HCT116 (cell line): ENCODE measurements around the gene C14orf132. TPM values are rescaled to one million over a fixed set of nuclear protein-coding genes. Genes with fewer than 3 reads are reported as not detected.

Source experiments
- ATAC-seq: fragments of 200-7000 bp; cut with Tn5 transposase; 2 replicates; pipeline ENCODE4 v1.9.1; 2020; ENCODE audit warnings: mild to moderate bottlenecking, moderate library complexity
- BruUV-seq: library from RNA; stranded (reverse); fragments of 400-500 nt; replicated peaks from 2 replicates; lab custom pipeline; 2021; lab: Mats Ljungman, UMichigan
- CTCF ChIA-PET: fragments of 300-600 bp; sonication (Branson Sonifier 250); formaldehyde crosslinking; loops from one replicate; lab custom pipeline; 2021; ENCODE audit warnings: antibody characterized with exemption; lab: Charles Lee
- POLR2A ChIA-PET: fragments of 300-600, 350-600 bp; sonication (Branson Sonifier 250); formaldehyde crosslinking; loops from one replicate; lab custom pipeline; 2021; ENCODE audit warnings: antibody characterized with exemption; lab: Charles Lee
- RAD21 ChIA-PET, 2 experiments: fragments of 300-600 bp; sonication (Branson Sonifier 250); formaldehyde crosslinking; loops; one replicate each; lab custom pipeline; 2023; ENCODE audit warnings: low total read pairs in 2 of 2; ENCODE audit not compliant: uncharacterized antibody in 2 of 2, unreplicated experiment in 2 of 2, low non-redundant PET in 1 of 2; lab: Charles Lee
- DNase-seq: peaks from one replicate; pipeline ENCODE4 v3.0.0-alpha.2; 2010; ENCODE audit warnings: low read depth, low spot score
- H2AFZ ChIP-seq: fragments of 200-600 bp; shearing (Covaris generic), sonication (generic); 2 replicates; pipeline ENCODE4 v1.6.1; 2017; ENCODE audit warnings: low read depth, mixed run types, mixed read lengths, antibody characterized with exemption, low read length; ENCODE audit not compliant: poor library complexity, severe bottlenecking
- H3K27ac ChIP-seq: 2 replicates; pipeline ENCODE4 v1.5.1; 2012; ENCODE audit warnings: low read depth, low read length
- H3K27me3 ChIP-seq: fragments of 200-600 bp; sonication (generic); 2 replicates; pipeline ENCODE4 v1.6.1; 2016; ENCODE audit warnings: mixed run types, low read length, mixed read lengths; ENCODE audit not compliant: insufficient read depth
- H3K36me3 ChIP-seq, 2 experiments: fragments of 200-500 bp in 1 of 2; fragments of 200-600 bp in 1 of 2; sonication (Bioruptor generic) in 1 of 2; sonication (generic) in 1 of 2; 2 replicates each; pipeline versions ENCODE4 v1.5.1 to v1.6.1; 2014 to 2016; ENCODE audit warnings: low read length in 2 of 2, inconsistent platforms in 1 of 2, mixed read lengths in 1 of 2, mixed run types in 1 of 2; ENCODE audit not compliant: insufficient read depth in 2 of 2, control insufficient read depth in 1 of 2
- H3K4me1 ChIP-seq, 2 experiments: fragments of 200-600 bp in 1 of 2; sonication (generic) in 1 of 2; 2 replicates each; pipeline versions ENCODE4 v1.5.1 to v1.6.1; 2012 to 2017; ENCODE audit warnings: low read length in 2 of 2, inconsistent platforms in 1 of 2, mild to moderate bottlenecking in 1 of 2, mixed read lengths in 1 of 2, mixed run types in 1 of 2, moderate library complexity in 1 of 2; ENCODE audit not compliant: insufficient read depth in 2 of 2, control insufficient read depth in 1 of 2
- H3K4me2 ChIP-seq: fragments of 200-600 bp; sonication (generic); 2 replicates; pipeline ENCODE4 v1.6.1; 2017; ENCODE audit warnings: mixed run types, low read length, mixed read lengths
- H3K4me3 ChIP-seq, 2 experiments: fragments of 200-600 bp in 1 of 2; sonication (generic) in 1 of 2; replicated peaks in 1 of 2; 2 replicates each; pipeline ENCODE4 v1.5.1; 2011 to 2016; ENCODE audit warnings: low read length in 2 of 2, control low read depth in 1 of 2, low read depth in 1 of 2, mild to moderate bottlenecking in 1 of 2, mixed read lengths in 1 of 2, mixed run types in 1 of 2
- H3K79me2 ChIP-seq: fragments of 200-600 bp; sonication (generic); 2 replicates; pipeline ENCODE4 v1.6.1; 2017; ENCODE audit warnings: mild to moderate bottlenecking, mixed run types, low read length, moderate library complexity, mixed read lengths; ENCODE audit not compliant: insufficient read depth
- H3K9ac ChIP-seq: fragments of 200-600 bp; sonication (generic); 2 replicates; pipeline ENCODE4 v1.6.1; 2016; ENCODE audit warnings: low read length, mixed read lengths
- H3K9me2 ChIP-seq: fragments of 200-600 bp; sonication (generic), shearing (Covaris generic); 2 replicates; pipeline ENCODE4 v1.6.1; 2017; ENCODE audit warnings: mixed run types, mild to moderate bottlenecking, moderate library complexity; ENCODE audit not compliant: insufficient read depth
- H3K9me3 ChIP-seq, 2 experiments: fragments of 200-500 bp in 1 of 2; fragments of 200-600 bp in 1 of 2; sonication (Bioruptor generic) in 1 of 2; sonication (generic) in 1 of 2; 2 replicates each; pipeline ENCODE4 v1.6.1; 2014 to 2017; ENCODE audit warnings: low read length in 2 of 2, mixed read lengths in 2 of 2, inconsistent platforms in 1 of 2, low read depth in 1 of 2, mild to moderate bottlenecking in 1 of 2, mixed run types in 1 of 2, moderate library complexity in 1 of 2; ENCODE audit not compliant: control insufficient read depth in 1 of 2, insufficient read depth in 1 of 2
- H4K20me1 ChIP-seq: fragments of 200-600 bp; sonication (generic), shearing (Covaris generic); 2 replicates; pipeline ENCODE4 v1.6.1; 2017; ENCODE audit warnings: mixed run types, mild to moderate bottlenecking, moderate library complexity; ENCODE audit not compliant: insufficient read depth
- CEBPB ChIP-seq: IDR thresholded peaks from 2 replicates; pipeline ENCODE4 v1.6.1; 2012; ENCODE audit warnings: low read depth
- ELF1 ChIP-seq: IDR thresholded peaks from 2 replicates; pipeline ENCODE4 v1.6.1; 2012; ENCODE audit warnings: low read depth, borderline replicate concordance
- EZH2 ChIP-seq: fragments of 200-600 bp; sonication (generic); IDR thresholded peaks from 2 replicates; pipeline ENCODE4 v1.6.1; 2017; ENCODE audit warnings: antibody characterized with exemption, mixed run types
- FOSL1 ChIP-seq: IDR thresholded peaks from 2 replicates; pipeline ENCODE4 v1.6.1; 2012; ENCODE audit warnings: low read depth
- POLR2AphosphoS5 ChIP-seq: IDR thresholded peaks from 2 replicates; pipeline ENCODE4 v1.6.1; 2011; ENCODE audit warnings: mild to moderate bottlenecking, low read depth, low read length, moderate library complexity
- RAD21 ChIP-seq: IDR thresholded peaks from 2 replicates; pipeline ENCODE4 v1.6.1; 2012; ENCODE audit warnings: low read depth, mild to moderate bottlenecking
- TCF7L2 ChIP-seq: IDR thresholded peaks from 2 replicates; pipeline ENCODE4 v1.7.0; 2011; ENCODE audit warnings: borderline replicate concordance, inconsistent platforms; ENCODE audit not compliant: insufficient read depth, insufficient read length; ENCODE audit errors: extremely low read depth
- ZFX ChIP-seq: fragments of 450-650 bp; IDR thresholded peaks from 2 replicates; pipeline ENCODE4 v1.6.1; 2017
- intact Hi-C: fragments of 100-400 bp; cut with micrococcal nuclease; formaldehyde crosslinking; loops from 2 replicates; pipeline ENCODE4 v1.10.0; 2022
- total RNA-seq: library from RNA; stranded (reverse); gene quantifications from one replicate; pipeline ENCODE4 v1.2.1, GENCODE V29; 2021; ENCODE audit not compliant: unreplicated experiment
- TF ChIP-seq, protein P1 (sequence below), 3 experiments: fragments of 200-600 bp in 1 of 3; sonication (generic) in 1 of 3; IDR thresholded peaks in 2 of 3; conservative IDR thresholded peaks in 1 of 3; 2 replicates each; pipeline ENCODE4 v1.5.1; 2012 to 2017; ENCODE audit warnings: low read depth in 2 of 3, low read length in 2 of 3, antibody characterized with exemption in 1 of 3, borderline replicate concordance in 1 of 3, control low read depth in 1 of 3, mild to moderate bottlenecking in 1 of 3, mixed read lengths in 1 of 3, mixed run types in 1 of 3, moderate library complexity in 1 of 3; ENCODE audit not compliant: insufficient read depth in 1 of 3
- TF ChIP-seq, protein P2 (sequence below): IDR thresholded peaks from 2 replicates; pipeline ENCODE4 v1.6.1; 2012
- TF ChIP-seq, protein P3 (sequence below): IDR thresholded peaks from 2 replicates; pipeline ENCODE4 v1.6.1; 2011; ENCODE audit warnings: mild to moderate bottlenecking, low read length, moderate library complexity; ENCODE audit not compliant: insufficient replicate concordance; ENCODE audit errors: extremely low read depth
- TF ChIP-seq, protein P4 (sequence below): IDR thresholded peaks from 2 replicates; pipeline ENCODE4 v1.6.1; 2012; ENCODE audit warnings: low read depth

C14orf132 gene
- total RNA-seq, 1 experiment from 2014 or later, result 3.4 TPM

DNA sequence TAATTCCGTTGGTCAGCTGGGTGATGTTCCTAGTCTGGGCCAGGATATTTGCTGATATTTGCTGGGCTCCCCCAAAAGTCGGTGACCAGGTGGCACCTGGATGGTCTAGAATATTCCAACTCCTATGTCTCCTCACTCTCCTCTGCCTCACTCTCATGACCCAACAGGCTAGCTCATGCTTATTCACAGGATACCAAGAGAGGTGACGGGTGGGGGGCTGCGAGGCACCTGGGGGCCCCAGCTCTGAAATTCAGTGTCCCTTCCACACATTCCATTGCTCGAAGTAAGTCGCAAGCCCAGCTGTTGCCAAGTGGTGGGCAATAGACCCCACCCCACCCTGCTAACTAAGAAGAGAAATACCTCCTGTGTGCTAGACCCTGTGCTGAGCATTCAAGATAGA, 67.7 kb downstream of the C14orf132 start (continued):
- TF ChIP-seq, protein P1, sequence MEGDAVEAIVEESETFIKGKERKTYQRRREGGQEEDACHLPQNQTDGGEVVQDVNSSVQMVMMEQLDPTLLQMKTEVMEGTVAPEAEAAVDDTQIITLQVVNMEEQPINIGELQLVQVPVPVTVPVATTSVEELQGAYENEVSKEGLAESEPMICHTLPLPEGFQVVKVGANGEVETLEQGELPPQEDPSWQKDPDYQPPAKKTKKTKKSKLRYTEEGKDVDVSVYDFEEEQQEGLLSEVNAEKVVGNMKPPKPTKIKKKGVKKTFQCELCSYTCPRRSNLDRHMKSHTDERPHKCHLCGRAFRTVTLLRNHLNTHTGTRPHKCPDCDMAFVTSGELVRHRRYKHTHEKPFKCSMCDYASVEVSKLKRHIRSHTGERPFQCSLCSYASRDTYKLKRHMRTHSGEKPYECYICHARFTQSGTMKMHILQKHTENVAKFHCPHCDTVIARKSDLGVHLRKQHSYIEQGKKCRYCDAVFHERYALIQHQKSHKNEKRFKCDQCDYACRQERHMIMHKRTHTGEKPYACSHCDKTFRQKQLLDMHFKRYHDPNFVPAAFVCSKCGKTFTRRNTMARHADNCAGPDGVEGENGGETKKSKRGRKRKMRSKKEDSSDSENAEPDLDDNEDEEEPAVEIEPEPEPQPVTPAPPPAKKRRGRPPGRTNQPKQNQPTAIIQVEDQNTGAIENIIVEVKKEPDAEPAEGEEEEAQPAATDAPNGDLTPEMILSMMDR (IDR thresholded peaks at IDR 0.05 in 2 of 3, conservative IDR thresholded peaks at IDR 0.05 in 1 of 3; ENCODE audit: borderline replicate concordance in 1 of 3, insufficient read depth in 1 of 3, low read depth in 2 of 3, low read length in 2 of 3), result no peak
- TF ChIP-seq, all 23 proteins: peak for 0

DNA sequence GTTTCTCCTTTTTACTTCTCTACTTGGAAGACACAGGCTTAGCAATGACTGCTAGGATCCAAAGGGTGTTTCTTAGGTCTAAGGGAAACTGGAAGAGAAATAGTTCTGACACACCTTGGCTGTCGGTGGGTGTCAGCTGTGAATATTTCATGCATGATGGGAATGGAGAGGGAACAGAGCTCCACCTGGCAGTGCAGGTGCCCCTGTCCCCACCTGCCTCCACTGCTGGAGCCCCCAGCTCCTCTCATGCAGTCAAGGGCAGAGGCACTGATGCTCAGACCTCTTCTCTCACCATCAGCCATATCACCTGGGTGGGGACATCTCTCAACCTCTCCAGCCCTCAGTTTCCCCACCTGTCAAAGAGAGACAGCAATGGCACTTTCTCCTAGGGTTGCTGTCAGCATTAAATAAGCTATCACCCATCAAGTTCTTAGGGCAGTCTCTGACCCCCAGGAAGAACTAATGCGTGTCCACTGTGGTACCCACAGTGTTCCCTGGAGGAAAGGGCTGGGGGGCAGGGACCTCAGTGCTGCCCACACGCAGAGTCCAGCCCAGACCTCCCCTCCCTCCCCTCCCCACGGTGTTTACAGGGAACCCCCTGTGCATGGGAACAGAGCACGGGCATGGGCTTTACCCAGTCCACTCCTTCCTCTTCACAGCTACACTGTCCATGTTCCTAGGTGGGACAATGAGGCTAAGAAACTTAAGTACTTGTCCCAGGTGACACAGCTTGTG, 69.1 kb downstream of the C14orf132 start:
- Histone ChIP-seq H3K9ac (no peak overlapping the region), H3K9me3 (no peaks in the 10 kb centered on the region), H3K36me3 (no peaks in the 10 kb centered on the region), H3K79me2 (no peaks in the 10 kb centered on the region), H2AFZ (no peak overlapping the region), H3K4me3 (no peak overlapping the region), H3K9me2 (no peaks in the 10 kb centered on the region), H3K27ac (no peak overlapping the region), H3K4me2 (no peak overlapping the region), H4K20me1 (no peaks in the 10 kb centered on the region), H3K4me1 (no peaks in the 10 kb centered on the region), H3K27me3 (peaks cover 12% of the 10 kb centered on the region; the same call in 1 of the 2 replicates)
- no peak for DNase-seq
- no peak for ATAC-seq
- ChIA-PET RAD21 (no interaction called here), CTCF (no interaction called here), POLR2A (no interaction called here)
- no TSS peak for BruUV-seq
- intact Hi-C loops, result no loop called here
- TF ChIP-seq EZH2 (no peak), ELF1 (no peak), TCF7L2 (no peak), POLR2AphosphoS5 (no peak), FOSL1 (no peak), ZFX (no peak), RAD21 (no peak), CEBPB (no peak)
- TF ChIP-seq, protein P2, sequence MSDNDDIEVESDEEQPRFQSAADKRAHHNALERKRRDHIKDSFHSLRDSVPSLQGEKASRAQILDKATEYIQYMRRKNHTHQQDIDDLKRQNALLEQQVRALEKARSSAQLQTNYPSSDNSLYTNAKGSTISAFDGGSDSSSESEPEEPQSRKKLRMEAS, result no peak
- TF ChIP-seq, protein P3, sequence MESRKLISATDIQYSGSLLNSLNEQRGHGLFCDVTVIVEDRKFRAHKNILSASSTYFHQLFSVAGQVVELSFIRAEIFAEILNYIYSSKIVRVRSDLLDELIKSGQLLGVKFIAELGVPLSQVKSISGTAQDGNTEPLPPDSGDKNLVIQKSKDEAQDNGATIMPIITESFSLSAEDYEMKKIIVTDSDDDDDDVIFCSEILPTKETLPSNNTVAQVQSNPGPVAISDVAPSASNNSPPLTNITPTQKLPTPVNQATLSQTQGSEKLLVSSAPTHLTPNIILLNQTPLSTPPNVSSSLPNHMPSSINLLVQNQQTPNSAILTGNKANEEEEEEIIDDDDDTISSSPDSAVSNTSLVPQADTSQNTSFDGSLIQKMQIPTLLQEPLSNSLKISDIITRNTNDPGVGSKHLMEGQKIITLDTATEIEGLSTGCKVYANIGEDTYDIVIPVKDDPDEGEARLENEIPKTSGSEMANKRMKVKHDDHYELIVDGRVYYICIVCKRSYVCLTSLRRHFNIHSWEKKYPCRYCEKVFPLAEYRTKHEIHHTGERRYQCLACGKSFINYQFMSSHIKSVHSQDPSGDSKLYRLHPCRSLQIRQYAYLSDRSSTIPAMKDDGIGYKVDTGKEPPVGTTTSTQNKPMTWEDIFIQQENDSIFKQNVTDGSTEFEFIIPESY, result no peak
- TF ChIP-seq, protein P1 (IDR thresholded peaks at IDR 0.05 in 2 of 3, conservative IDR thresholded peaks at IDR 0.05 in 1 of 3; ENCODE audit: borderline replicate concordance in 1 of 3, insufficient read depth in 1 of 3, low read depth in 2 of 3, low read length in 2 of 3), result no peak
- TF ChIP-seq, protein P4, sequence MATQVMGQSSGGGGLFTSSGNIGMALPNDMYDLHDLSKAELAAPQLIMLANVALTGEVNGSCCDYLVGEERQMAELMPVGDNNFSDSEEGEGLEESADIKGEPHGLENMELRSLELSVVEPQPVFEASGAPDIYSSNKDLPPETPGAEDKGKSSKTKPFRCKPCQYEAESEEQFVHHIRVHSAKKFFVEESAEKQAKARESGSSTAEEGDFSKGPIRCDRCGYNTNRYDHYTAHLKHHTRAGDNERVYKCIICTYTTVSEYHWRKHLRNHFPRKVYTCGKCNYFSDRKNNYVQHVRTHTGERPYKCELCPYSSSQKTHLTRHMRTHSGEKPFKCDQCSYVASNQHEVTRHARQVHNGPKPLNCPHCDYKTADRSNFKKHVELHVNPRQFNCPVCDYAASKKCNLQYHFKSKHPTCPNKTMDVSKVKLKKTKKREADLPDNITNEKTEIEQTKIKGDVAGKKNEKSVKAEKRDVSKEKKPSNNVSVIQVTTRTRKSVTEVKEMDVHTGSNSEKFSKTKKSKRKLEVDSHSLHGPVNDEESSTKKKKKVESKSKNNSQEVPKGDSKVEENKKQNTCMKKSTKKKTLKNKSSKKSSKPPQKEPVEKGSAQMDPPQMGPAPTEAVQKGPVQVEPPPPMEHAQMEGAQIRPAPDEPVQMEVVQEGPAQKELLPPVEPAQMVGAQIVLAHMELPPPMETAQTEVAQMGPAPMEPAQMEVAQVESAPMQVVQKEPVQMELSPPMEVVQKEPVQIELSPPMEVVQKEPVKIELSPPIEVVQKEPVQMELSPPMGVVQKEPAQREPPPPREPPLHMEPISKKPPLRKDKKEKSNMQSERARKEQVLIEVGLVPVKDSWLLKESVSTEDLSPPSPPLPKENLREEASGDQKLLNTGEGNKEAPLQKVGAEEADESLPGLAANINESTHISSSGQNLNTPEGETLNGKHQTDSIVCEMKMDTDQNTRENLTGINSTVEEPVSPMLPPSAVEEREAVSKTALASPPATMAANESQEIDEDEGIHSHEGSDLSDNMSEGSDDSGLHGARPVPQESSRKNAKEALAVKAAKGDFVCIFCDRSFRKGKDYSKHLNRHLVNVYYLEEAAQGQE, result no peak
